DND-41 (cell line): ENCODE results near the gene CCNY.

Experiments used
- CTCF ChIP-seq: IDR thresholded peaks from 2 replicates; pipeline ENCODE4 v1.5.1; 2012; ENCODE audit warnings: borderline replicate concordance, low read length, moderate library complexity, mild to moderate bottlenecking; ENCODE audit not compliant: poor library complexity, severe bottlenecking; ENCODE audit errors: extremely low read depth
- EZH2 ChIP-seq: IDR thresholded peaks from 3 replicates; pipeline ENCODE4 v1.6.1; 2012; ENCODE audit warnings: borderline replicate concordance, low read depth, mild to moderate bottlenecking, moderate library complexity, low read length, inconsistent platforms; ENCODE audit not compliant: severe bottlenecking

GRCh38 chr10:35585356-35585755 is 249.0 kb downstream of the CCNY start:
- TF ChIP-seq CTCF (no peak), EZH2 (no peak)
